Activated effector memory CD4-positive, alpha-beta T cell treated with Interleukin-2 at 50 U/mL for 16 hours (primary cell): ENCODE measurements around the gene PTPN1.
"Not testable (repeated sequence)": the region's sequence is repeated elsewhere in the genome, so short reads cannot be mapped to it uniquely, and the experiment has no call there.

ENCODE experiments used
- DNase-seq: peaks from one replicate; pipeline ENCODE4 v3.0.0-alpha.2; 2020

Gene PTPN1

DNA sequence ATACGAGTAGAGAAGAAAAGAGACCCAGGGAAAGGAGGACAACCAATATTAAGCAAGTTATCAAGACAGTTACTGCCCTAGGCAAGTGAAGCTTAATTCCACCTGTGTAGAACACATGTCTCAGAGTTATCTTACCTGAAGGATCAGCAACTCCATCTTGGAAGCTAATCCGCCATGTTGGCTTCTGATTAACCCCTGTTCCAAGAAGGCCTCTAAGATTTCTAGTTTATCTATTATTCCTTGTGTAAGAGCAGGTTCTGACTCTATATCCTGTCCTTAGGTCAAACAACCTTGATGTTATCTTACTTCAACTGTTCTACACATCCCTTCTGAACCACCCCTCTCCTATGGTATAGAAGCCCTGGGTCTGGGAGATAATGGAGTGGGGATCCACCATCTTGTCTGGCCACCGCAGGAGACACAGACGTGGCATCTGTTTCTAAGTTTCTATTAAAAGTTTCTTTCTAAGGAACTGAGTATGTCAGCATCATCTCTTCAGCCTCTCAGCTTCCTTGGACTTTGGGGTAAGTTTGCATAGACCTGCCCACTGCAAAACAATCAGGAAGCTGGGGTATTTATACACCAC, 27.7 kb upstream of the PTPN1 start:
- no peak for DNase-seq

DNA sequence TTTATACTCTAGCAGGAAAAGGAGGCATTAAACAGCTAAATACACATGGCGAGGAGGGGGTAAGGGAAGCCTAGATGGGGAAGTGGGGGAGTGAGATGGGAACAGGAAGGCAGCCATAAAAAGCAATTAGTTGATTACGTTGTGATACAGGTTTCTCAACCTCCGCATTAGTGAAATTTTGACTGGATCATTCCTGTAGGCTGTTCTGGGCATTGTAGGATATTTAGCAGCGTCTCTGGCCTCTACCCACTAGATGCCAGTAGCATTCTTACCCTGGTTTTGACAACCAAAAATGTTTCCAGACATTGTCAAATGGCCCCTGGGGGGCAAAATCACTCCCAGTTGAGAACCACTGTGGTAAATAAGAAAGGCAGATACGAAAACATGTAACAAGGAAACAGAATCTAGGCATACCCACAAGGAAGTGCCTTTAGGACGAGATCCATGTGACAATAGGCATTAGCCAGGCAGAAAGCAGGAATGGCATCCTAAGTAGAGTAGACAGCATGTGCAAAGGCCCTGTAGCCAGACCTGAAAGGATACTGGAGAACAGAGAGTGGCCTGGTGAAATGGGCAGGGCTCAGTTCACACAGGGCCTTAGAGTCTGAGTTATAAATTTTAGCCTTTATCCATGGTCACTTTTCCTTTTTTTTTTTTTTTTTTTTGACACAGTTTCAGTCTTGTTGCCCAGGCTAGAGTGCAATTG, 25.8 kb upstream of the PTPN1 start:
- no peak for DNase-seq

DNA sequence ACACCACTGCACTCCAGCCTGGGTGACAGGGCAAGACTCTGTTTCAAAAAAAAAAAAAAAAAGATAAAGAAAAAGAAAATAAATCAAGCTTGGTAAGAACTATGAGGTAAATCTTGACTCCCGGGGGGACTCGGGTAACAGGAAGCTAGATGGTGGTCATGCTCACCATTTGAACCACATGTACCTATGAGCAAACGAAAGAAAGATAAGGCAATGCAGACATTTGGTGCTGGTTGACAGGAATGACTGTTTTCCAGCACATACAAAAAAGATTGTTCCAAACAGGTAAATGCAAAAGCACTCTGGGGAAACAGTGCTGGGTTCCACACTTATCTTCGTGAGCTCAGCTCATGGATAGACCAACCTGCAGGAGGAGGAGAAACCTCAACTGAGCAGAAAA, 22.8 kb upstream of the PTPN1 start:
- no peak for DNase-seq

DNA sequence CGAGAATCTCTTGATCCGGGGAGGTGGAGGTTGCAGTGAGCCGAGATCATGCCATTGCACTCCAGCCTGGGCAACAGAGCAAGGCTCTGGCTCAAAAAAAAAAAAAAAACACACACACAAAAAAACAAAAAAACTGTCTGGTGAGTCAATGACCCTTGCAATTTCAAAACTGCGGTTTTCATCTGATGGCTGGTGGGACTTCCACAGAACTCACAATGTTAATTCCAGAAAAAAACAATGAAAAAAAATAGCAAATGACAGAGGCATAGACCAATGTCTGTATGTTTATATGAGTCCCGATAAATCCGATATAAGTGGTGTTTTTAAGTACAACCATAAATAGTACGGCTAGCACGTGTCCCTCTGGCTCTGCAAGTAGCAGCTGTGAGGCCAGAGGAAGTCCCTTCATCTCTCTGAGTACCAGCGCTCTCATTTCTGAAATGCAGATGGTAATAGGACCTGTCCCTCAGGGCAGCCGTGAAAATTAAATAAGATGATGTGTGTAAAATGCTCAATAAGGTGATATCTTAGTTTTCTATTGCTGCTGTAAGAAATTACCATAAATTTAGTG, 21.9 kb upstream of the PTPN1 start:
- DNase-seq, result no peak

GRCh38 chr20:50491168-50491567, 19.0 kb upstream of the PTPN1 start:
- DNase-seq, result no peak

- DNase-seq, result no peak
Measured at GRCh38 chr20:50491926-50492634, 18.1 kb upstream of the PTPN1 start.

DNA sequence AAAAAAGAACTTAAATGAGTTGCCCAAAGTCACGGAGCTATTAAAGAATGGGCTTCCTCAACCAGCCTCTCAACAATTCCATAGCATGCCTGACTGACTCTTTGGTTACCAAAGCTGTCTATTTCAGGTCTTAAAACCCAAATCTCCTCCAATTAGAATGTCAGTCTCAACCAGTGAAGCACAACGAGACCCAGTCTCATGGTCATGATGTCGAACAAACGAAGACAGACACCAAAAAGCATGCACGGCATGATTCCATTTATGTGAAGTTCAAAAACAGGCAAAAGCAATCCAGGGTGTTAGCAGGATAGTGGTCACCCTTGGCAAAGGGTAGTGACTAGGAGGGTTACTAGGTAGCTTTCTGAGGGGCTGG, 16.3 kb upstream of the PTPN1 start:
- DNase-seq, result no peak

- no peak for DNase-seq
Measured at GRCh38 chr20:50494428-50494827, 15.8 kb upstream of the PTPN1 start.

DNA sequence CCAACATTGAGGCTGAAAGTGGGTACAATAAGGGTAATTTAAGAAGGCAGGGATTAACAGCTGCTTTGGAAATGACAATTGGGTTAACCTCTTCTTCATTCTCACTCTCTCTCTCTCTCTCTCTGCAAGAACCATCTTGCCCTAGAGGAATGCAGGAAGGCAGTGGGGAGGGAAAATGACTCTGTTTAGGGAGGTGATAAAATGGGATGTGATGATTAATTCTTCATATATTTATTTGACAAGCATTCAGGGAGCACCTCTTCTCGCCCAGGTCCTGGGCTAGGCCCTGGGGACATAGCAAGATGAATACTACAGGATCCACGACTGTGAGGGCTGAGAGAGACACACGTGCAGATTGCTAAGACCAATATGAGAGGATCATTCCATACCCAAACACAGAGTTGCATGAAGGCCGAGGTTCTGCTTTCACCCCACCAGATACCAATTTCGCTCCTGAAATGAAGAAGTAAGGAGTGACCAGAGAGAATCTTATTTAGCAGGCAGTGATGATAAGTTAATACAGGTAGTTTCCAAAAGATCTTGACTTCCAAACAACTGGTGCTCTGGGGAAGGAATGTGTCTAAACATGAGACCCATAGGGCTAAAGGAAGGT, 13.3 kb upstream of the PTPN1 start:
- no peak for DNase-seq

- DNase-seq, result no peak
Measured at GRCh38 chr20:50498071-50498776, 12.0 kb upstream of the PTPN1 start.

- DNase-seq, result no peak
Measured at GRCh38 chr20:50499938-50500337, 10.2 kb upstream of the PTPN1 start.

DNA sequence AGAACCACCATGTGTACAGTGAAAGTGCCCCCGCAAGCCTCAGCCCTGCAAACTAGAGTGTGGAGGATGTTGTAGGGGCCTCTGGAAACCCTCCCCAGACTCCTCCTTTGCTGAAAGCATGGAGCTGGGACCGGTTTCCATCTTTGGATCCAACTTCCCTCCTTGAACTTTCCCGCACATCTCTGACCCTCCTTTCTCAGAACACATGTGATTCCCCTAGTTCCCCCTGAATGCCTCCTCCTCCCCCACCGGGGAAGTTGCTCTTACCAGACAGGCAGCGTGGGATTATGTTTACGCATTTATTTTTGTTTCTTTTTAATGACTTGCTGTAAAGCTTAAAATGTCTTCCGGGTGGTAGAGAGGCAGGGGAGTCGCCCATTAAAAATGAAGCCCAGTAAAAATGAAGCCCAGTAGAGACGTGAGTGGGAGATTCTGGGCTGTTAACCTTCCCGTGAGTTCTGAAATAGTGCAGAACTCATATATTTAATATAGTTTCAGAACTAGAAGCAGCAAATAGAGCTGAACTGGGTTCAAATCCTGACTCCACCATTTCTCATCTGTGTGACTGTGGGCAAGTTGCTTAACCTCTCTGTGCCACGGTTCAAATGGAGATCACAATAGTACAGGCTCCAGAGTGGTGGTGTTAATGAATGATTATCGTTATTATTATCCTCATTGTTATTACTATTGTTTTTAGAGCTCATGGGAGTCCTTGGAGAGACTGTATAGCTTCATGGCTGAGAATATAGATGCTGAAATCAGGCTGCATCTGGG, 8.0 kb upstream of the PTPN1 start:
- DNase-seq, result no peak

DNA sequence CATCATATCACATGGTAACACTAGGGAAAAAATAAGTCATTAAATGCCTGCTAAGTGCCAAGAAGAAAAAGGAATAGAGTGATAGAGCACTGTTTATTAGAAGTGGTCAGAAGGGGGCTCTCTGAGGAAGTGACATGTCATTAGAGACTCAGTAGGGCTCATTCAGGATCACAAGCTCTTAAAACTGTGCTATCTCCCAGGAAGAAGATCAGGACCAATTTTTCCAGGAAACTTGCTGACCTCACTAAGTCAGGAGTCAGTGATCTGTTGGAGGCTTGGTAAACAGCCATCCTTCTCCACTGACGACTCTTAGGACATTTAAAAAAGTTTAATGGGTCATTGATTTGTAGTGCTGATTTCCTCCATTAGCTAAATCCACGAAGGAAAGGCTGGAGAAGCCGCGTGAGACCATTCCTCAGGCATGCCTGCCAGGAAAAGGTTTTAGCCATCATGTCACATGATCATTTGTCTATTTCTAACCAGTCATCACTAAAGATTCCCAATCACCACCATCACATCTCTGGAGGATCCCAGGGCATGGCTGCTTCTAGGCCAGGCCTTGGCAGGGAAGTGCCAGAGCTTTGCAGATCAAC, 5.9 kb upstream of the PTPN1 start:
- no peak for DNase-seq

DNA sequence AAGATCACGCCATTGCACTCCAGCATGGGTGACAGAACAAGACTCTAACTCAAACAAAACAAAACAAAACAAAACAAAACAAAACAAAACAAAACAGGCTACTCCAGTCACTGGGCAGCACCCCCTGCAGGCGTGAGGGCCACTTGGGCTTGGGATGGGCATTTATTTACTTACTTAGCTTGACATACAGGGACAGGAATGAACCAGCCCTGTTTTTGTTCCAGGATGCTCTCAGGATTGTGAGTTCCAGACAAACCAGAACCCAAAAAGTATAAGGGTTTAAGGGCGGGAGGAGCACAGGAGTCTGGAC, 4.0 kb upstream of the PTPN1 start:
- DNase-seq, result no peak

DNA sequence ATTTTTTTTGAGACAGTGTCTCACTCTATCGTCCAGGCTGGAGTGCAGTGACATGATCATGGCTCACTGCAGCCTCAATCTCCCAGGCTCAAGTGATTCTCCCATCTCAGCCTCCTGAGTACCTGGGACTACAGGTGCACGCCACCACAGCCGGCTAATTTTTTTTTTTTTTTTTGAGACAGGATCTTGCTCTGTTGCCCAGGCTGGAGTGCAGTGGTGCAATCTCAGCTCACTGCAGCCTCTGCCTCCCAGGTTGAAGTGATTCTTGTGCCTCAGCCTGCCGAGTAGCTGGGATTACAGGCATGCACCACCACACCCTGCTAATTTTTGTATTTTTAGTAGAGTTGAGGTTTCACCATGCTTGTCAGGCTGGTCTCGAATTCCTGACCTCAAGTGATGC, 2.4 kb upstream of the PTPN1 start:
- not testable (repeated sequence) for DNase-seq

DNA sequence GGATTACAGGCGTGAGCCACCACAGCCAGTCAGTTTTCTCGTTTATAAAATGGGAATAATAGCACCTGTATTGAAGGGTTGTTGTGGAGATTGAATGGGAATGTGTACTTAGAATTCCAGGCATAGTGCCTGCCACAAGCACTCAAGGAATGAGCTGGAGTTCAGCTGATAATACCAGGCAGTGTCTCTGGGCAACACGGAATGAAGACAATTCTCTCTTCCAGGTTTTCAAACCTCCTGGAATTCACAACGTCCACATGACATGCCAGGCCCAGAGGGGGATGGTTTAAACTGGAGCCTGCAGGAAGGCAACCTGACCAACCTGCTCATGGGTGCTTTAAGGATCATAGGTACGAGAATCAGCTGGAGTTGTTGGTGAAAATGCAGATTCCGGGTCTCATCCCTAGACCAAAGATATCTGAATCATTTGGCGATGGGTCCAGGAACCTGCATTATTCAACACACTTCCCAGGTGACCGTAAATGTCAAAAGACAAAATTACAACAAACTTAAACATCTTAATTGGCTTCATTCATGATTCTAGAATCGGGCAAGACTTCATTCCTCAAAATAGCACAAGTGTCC, 1.9 kb upstream of the PTPN1 start:
- no peak for DNase-seq

- peak; percentile 5 for DNase-seq
Measured at GRCh38 chr20:50510706-50511542, 741 bp downstream of the PTPN1 start.

GRCh38 chr20:50512323-50512722, 2.1 kb downstream of the PTPN1 start:
- DNase-seq, result no peak

DNA sequence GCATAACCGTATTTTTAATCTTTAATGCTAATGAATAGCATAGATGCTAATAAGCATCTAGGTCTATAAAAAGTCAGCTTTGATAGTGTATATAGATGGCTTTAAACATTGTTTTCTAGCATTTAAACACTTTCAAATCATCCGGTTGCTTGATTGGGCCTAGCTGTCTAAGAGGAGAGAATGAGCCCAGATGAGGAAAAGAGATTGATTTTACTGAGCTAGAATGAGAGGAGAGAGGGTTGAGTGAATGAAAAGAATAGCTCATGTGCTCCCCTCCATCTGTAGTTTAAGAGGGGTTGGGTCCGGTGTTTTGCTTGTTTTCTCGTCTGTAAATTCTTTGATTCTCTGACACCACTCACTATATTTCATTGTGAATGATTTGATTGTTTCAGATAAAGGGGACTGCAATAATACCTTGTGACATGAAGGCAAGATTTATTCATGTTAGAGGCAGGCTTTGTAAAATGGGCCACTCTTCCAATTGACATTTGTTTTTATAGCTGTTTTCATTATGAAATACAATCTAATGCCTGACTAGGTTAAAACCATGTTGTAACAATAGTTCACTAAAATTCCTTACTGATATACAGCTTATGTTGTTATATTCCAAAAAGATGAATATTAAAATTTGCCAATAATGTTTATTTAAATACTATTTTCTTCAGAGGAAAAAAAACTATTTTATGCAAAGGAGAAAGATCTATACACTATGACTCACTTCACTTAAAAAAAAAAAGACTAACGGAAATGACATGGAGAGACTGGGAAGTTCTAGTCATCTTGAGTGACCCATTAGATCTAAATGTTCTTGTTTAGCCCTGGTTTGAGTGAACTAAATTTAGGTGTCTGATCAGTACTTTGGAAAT, 3.2 kb downstream of the PTPN1 start:
- DNase-seq, result no peak

- DNase-seq, result no peak
Measured at GRCh38 chr20:50514035-50514337, 3.8 kb downstream of the PTPN1 start.
